IMR-90 (cell line): ENCODE data around the gene DPY19L1. TPM values are rescaled to one million over a fixed set of nuclear protein-coding genes. Genes with fewer than 3 reads are reported as not detected.

Experiments used
- ATAC-seq: fragments of 200-7000 bp; cut with Tn5 transposase; 2 replicates; pipeline ENCODE4 v1.9.1; 2020; ENCODE audit warnings: low read depth, mild to moderate bottlenecking, moderate library complexity
- BruUV-seq: library from RNA; stranded (reverse); fragments of 400-500 nt; replicated peaks from 2 replicates; lab custom pipeline; 2021; lab: Mats Ljungman, UMichigan
- CTCF ChIA-PET: fragments of 300-600 bp; formaldehyde crosslinking; extraction: SDS; loops from one replicate; lab custom pipeline; 2021; ENCODE audit warnings: antibody characterized with exemption; lab: Yijun Ruan, JAX
- POLR2A ChIA-PET: fragments of 300-600 bp; sonication (Branson Sonifier 250); formaldehyde crosslinking; loops from one replicate; lab custom pipeline; 2022; ENCODE audit warnings: antibody characterized with exemption; ENCODE audit not compliant: unreplicated experiment; lab: Charles Lee
- DNase-seq: peaks from one replicate; pipeline ENCODE4 v3.0.0; 2013
- H2AFZ ChIP-seq: replicated peaks from 2 replicates; pipeline ENCODE3; 2013; ENCODE audit warnings: low read length, mild to moderate bottlenecking; ENCODE audit not compliant: poor library complexity
- H2AK5ac ChIP-seq: 2 replicates; pipeline ENCODE4 v1.6.1; 2013; ENCODE audit warnings: low read depth, low read length, inconsistent platforms
- H2AK9ac ChIP-seq: replicated peaks from 2 replicates; pipeline ENCODE3; 2013; ENCODE audit warnings: mild to moderate bottlenecking, low read depth, low read length, moderate library complexity; ENCODE audit not compliant: poor library complexity
- H2BK120ac ChIP-seq: 2 replicates; pipeline ENCODE4 v1.6.1; 2013; ENCODE audit warnings: low read depth, low read length, inconsistent platforms
- H2BK15ac ChIP-seq: 3 replicates; pipeline ENCODE4 v1.6.1; 2013; ENCODE audit warnings: low read depth, low read length, inconsistent platforms
- H2BK20ac ChIP-seq: 2 replicates; pipeline ENCODE4 v1.6.1; 2013; ENCODE audit warnings: low read depth, mild to moderate bottlenecking, inconsistent platforms, low read length, moderate library complexity
- H2BK5ac ChIP-seq: 2 replicates; pipeline ENCODE4 v1.6.1; 2013; ENCODE audit warnings: mild to moderate bottlenecking, low read depth, low read length, inconsistent platforms; ENCODE audit not compliant: poor library complexity, severe bottlenecking
- H3K14ac ChIP-seq: replicated peaks from 2 replicates; pipeline ENCODE4 v1.6.1; 2013; ENCODE audit warnings: low read depth, low read length, inconsistent platforms
- H3K18ac ChIP-seq: 2 replicates; pipeline ENCODE4 v1.6.1; 2013; ENCODE audit warnings: low read depth, low read length, control low read depth
- H3K23ac ChIP-seq: 2 replicates; pipeline ENCODE4 v1.6.1; 2013; ENCODE audit warnings: low read depth, low read length, inconsistent platforms
- H3K27ac ChIP-seq: 2 replicates; pipeline ENCODE4 v1.5.1; 2013; ENCODE audit warnings: mild to moderate bottlenecking, control low read depth, low read length; ENCODE audit not compliant: insufficient read depth
- H3K27me3 ChIP-seq: 2 replicates; pipeline ENCODE4 v1.6.1; 2013; ENCODE audit warnings: low read length; ENCODE audit not compliant: control insufficient read depth, insufficient read depth
- H3K36me3 ChIP-seq: 2 replicates; pipeline ENCODE4 v1.6.1; 2013; ENCODE audit warnings: low read length, mixed read lengths; ENCODE audit not compliant: control insufficient read depth, insufficient read depth
- H3K4ac ChIP-seq: 2 replicates; pipeline ENCODE4 v1.6.1; 2013; ENCODE audit warnings: low read depth, low read length, inconsistent platforms
- H3K4me1 ChIP-seq: 2 replicates; pipeline ENCODE4 v1.6.1; 2013; ENCODE audit warnings: low read length, mixed read lengths; ENCODE audit not compliant: control insufficient read depth, insufficient read depth
- H3K4me2 ChIP-seq: 2 replicates; pipeline ENCODE4 v1.6.1; 2013; ENCODE audit warnings: low read depth, mild to moderate bottlenecking, control low read depth, low read length, moderate library complexity
- H3K4me3 ChIP-seq: 2 replicates; pipeline ENCODE4 v1.5.1; 2013; ENCODE audit warnings: low read depth, mild to moderate bottlenecking, control low read depth, low read length, moderate library complexity; ENCODE audit not compliant: insufficient read depth
- H3K56ac ChIP-seq: 2 replicates; pipeline ENCODE4 v1.6.1; 2013; ENCODE audit warnings: low read length, inconsistent platforms; ENCODE audit not compliant: insufficient read depth; ENCODE audit errors: extremely low read depth
- H3K79me1 ChIP-seq, 2 experiments: 2 replicates each; pipeline ENCODE4 v1.6.1; 2013; ENCODE audit warnings: low read length in 2 of 2, inconsistent platforms in 1 of 2, low read depth in 1 of 2
- H3K9ac ChIP-seq: 2 replicates; pipeline ENCODE4 v1.6.1; 2013; ENCODE audit warnings: low read depth, low read length, control low read depth
- H3K9me1 ChIP-seq: 2 replicates; pipeline ENCODE4 v1.6.1; 2013; ENCODE audit warnings: low read length, inconsistent platforms; ENCODE audit not compliant: insufficient read depth
- H3K9me3 ChIP-seq: 2 replicates; pipeline ENCODE4 v1.6.1; 2013; ENCODE audit warnings: low read length; ENCODE audit not compliant: control insufficient read depth, insufficient read depth
- H4K20me1 ChIP-seq: 2 replicates; pipeline ENCODE4 v1.6.1; 2013; ENCODE audit warnings: low read length, inconsistent platforms; ENCODE audit not compliant: insufficient read depth
- H4K5ac ChIP-seq: 2 replicates; pipeline ENCODE4 v1.6.1; 2013; ENCODE audit warnings: mild to moderate bottlenecking, low read depth, low read length, control low read depth
- H4K8ac ChIP-seq, 2 experiments: 2 replicates each; pipeline ENCODE4 v1.6.1; 2013; ENCODE audit warnings: low read depth in 2 of 2, low read length in 2 of 2, control low read depth in 1 of 2, inconsistent platforms in 1 of 2
- H4K91ac ChIP-seq: 2 replicates; pipeline ENCODE4 v1.6.1; 2013; ENCODE audit warnings: low read depth, low read length, inconsistent platforms; ENCODE audit not compliant: insufficient read depth
- CTCF ChIP-seq: conservative IDR thresholded peaks from 2 replicates; pipeline ENCODE4 v1.5.1; 2012; ENCODE audit warnings: mild to moderate bottlenecking, low read depth, low read length, improper control_type of control experiment
- FOS ChIP-seq: fragments of 150-350 bp; IDR thresholded peaks from 2 replicates; pipeline ENCODE4 v1.6.1; 2016; ENCODE audit warnings: low read depth, low read length
- MXI1 ChIP-seq: IDR thresholded peaks from 2 replicates; pipeline ENCODE4 v1.6.1; 2012; ENCODE audit warnings: low read depth, mild to moderate bottlenecking, low read length, moderate library complexity, borderline replicate concordance
- NFE2L2 ChIP-seq: fragments of 150-350 bp; IDR thresholded peaks from 2 replicates; pipeline ENCODE4 v1.6.1; 2016; ENCODE audit warnings: low read depth, mild to moderate bottlenecking, low read length
- USF2 ChIP-seq: fragments of 150-350 bp; IDR thresholded peaks from 2 replicates; pipeline ENCODE4 v1.6.1; 2017; ENCODE audit warnings: mild to moderate bottlenecking, antibody characterized with exemption, low read length, low read depth
- dilution Hi-C: fragments of 300-500 bp; cut with HindIII; formaldehyde crosslinking; loops from one replicate; pipeline ENCODE4 v1.14.3; 2018; ENCODE audit warnings: low sequenced_read_pairs; ENCODE audit not compliant: unreplicated experiment
- in situ Hi-C: fragments of 300-500 bp; cut with MboI; formaldehyde crosslinking; loops from 3 replicates; pipeline ENCODE4 v1.14.3; 2019; ENCODE audit warnings: low sequenced_read_pairs, inconsistent platforms, mixed read lengths
- intact Hi-C: fragments of 100-400 bp; cut with micrococcal nuclease; formaldehyde crosslinking; loops from 2 replicates; pipeline ENCODE4 v1.10.0; 2022
- polyA plus RNA-seq, 3 experiments: library from polyadenylated mRNA; depleted of rRNA; stranded (reverse); fragments of >200 nt; gene quantifications; 2 replicates each; pipeline ENCODE4 v1.2.3, GENCODE V29; 2012; ENCODE audit warnings: low replicate concordance in 1 of 3
- total RNA-seq: library from RNA; depleted of rRNA; stranded (reverse); fragments of >200 nt; gene quantifications from 2 replicates; pipeline ENCODE4 v1.2.3, GENCODE V29; 2012

Gene DPY19L1
- total and polyA plus RNA-seq, 2 of the 4 experiments (the other 2 are of a cell fraction): 12.1 to 12.2 TPM

- Histone ChIP-seq H3K18ac (no peak overlapping the region), H4K5ac (no peak overlapping the region), H2BK120ac (no peak overlapping the region), H3K27ac (no peak overlapping the region), H3K14ac (no peak overlapping the region), H2AK9ac (no peak overlapping the region), H2AFZ (no peak overlapping the region), H3K4me3 (no peak overlapping the region), H2AK5ac (no peak overlapping the region), H2BK5ac (no peak overlapping the region), H3K79me1 (no peaks in the 10 kb centered on the region), H3K4me2 (no peak overlapping the region), H3K9me3 (no peaks in the 10 kb centered on the region; the same call in 1 of the 2 replicates), H2BK15ac (no peak overlapping the region), H3K27me3 (no peaks in the 10 kb centered on the region), H4K8ac (no peak overlapping the region), H3K36me3 (no peaks in the 10 kb centered on the region), H4K91ac (no peak overlapping the region), H3K56ac (no peak overlapping the region), H4K20me1 (no peaks in the 10 kb centered on the region), H3K23ac (no peak overlapping the region), H3K4ac (no peak overlapping the region), H2BK20ac (no peak overlapping the region), H3K4me1 (no peaks in the 10 kb centered on the region), H3K9me1 (no peaks in the 10 kb centered on the region), H3K9ac (no peak overlapping the region)
- no peak for TF ChIP-seq FOS
- no peak for TF ChIP-seq USF2
- TF ChIP-seq NFE2L2: no peak
- no peak for TF ChIP-seq MXI1
- TF ChIP-seq CTCF: no peak
- ATAC-seq (no peak), DNase-seq (no peak)
- dilution Hi-C loops: no loop called here
- intact Hi-C loops: no loop called here
- in situ Hi-C loops: no loop called here
- CTCF ChIA-PET: no interaction called here
- POLR2A ChIA-PET: no interaction called here
- BruUV-seq: no TSS peak
These were observed 142.1 kb downstream of the DPY19L1 start for GRCh38 chr7:34895202-34895601.
